Right forelimb (tissue), 1 donor: ENCODE measurements around the gene UBE2L5.

Experiments
- DNase-seq: peaks from one replicate; pipeline ENCODE4 v3.0.0-alpha.2; 2018

UBE2L5 gene

DNA sequence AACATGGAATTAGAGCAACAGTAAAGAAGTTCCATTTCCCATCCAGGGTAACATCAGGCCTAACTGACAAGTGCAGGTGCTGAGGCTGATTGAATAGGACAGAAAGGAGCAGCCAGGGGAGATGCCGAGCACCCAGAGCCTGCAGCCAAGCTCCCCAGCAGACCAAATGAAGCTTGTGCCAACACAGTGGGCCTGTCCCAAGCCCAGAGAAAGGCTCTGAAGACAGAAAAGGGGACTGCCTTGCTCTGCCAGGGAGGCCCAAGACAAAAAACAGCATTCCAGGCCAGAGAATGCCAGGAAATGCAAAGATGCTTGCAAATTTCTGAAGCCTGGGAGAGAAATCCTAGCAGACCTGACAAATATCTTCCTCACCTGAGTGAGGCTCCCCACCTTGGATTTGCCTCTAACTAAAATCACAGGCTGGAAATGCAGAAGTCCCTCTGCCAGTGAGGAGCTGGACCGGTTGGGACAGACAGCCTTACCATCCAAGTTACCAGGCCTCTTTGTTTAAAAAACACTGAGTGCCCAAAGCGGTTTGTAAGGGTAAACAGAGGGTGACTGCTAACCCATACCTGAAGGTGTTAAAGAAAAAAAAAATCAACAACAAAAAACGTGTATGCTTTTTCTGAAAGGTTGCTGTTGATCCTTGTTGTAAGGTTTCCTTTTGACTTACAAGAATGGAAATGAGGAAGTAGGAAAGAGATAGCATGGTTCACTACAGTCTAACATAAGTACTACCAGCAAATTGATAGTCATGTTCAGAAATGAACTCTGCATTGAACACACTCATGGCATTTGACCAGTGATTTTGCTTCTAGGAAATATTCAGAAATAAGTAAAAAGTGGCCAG lies 55.3 kb downstream of the UBE2L5 start:
- no peak for DNase-seq
